Activated CD4-positive, alpha-beta T cell treated with anti-CD3 and anti-CD28 coated beads for 36 hours (primary cell): ENCODE measurements around the gene GLUD1. TPM values are rescaled to one million over a fixed set of nuclear protein-coding genes. Genes with fewer than 3 reads are reported as not detected.
"Not testable (repeated sequence)": the region's sequence is repeated elsewhere in the genome, so short reads cannot be mapped to it uniquely, and the experiment has no call there.

Source experiments
- ATAC-seq: fragments of 200-7000 bp; cut with Tn5 transposase; one replicate; pipeline ENCODE4 v1.10.0; 2021; ENCODE audit warnings: mild to moderate bottlenecking, moderate library complexity
- CTCF ChIA-PET: fragments of 350-600 bp; sonication (Branson Sonifier 250); formaldehyde crosslinking; loops from one replicate; lab custom pipeline; 2021; ENCODE audit warnings: antibody characterized with exemption; lab: Charles Lee
- POLR2A ChIA-PET: fragments of 350-600 bp; sonication (Branson Sonifier 250); formaldehyde crosslinking; loops from one replicate; lab custom pipeline; 2021; ENCODE audit warnings: antibody characterized with exemption, inconsistent platforms; lab: Charles Lee
- DNase-seq: peaks from one replicate; pipeline ENCODE4 v3.0.0-alpha.2; 2020
- H3K27ac Mint-ChIP-seq: one replicate; pipeline ENCODE4 v1.8.0; 2021; ENCODE audit warnings: mixed read lengths
- H3K27me3 Mint-ChIP-seq: one replicate; pipeline ENCODE4 v1.8.0; 2021; ENCODE audit warnings: mixed read lengths
- H3K36me3 Mint-ChIP-seq: one replicate; pipeline ENCODE4 v1.8.0; 2021; ENCODE audit warnings: low read depth, mixed read lengths
- H3K4me1 Mint-ChIP-seq: one replicate; pipeline ENCODE4 v1.8.0; 2021; ENCODE audit warnings: mixed read lengths
- H3K4me3 Mint-ChIP-seq: one replicate; pipeline ENCODE4 v1.8.0; 2021; ENCODE audit warnings: mild to moderate bottlenecking, moderate library complexity, mixed read lengths
- H3K9me3 Mint-ChIP-seq: one replicate; pipeline ENCODE4 v1.8.0; 2021; ENCODE audit warnings: low read depth, mixed read lengths
- intact Hi-C, 2 experiments: fragments of 100-400 bp; cut with DNase I in 1 of 2; cut with micrococcal nuclease in 1 of 2; formaldehyde crosslinking; loops; one replicate each; pipeline versions ENCODE4 v1.14.2 to v1.15.1; 2022 to 2024; cut with DNase I, micrococcal nuclease
- total RNA-seq, 2 experiments: library from RNA; stranded (reverse); gene quantifications; one replicate each; pipeline ENCODE4 v1.2.3, GENCODE V29; 2021

GLUD1 gene
- total RNA-seq, 2 experiments from 2014 or later, result 98.4 to 125 TPM

- ATAC-seq, H3K27ac Mint-ChIP-seq, H3K9me3 Mint-ChIP-seq, H3K4me1 Mint-ChIP-seq, CTCF ChIA-PET, H3K36me3 Mint-ChIP-seq, intact Hi-C loops, DNase-seq, POLR2A ChIA-PET, H3K27me3 Mint-ChIP-seq, H3K4me3 Mint-ChIP-seq: not testable (repeated sequence)
Measured at GRCh38 chr10:87014986-87015716, 79.5 kb downstream of the GLUD1 start.

GRCh38 chr10:87013528-87013927 lies 81.1 kb downstream of the GLUD1 start:
- DNase-seq, intact Hi-C loops, H3K27ac Mint-ChIP-seq, CTCF ChIA-PET, H3K4me1 Mint-ChIP-seq, H3K9me3 Mint-ChIP-seq, H3K36me3 Mint-ChIP-seq, ATAC-seq, POLR2A ChIA-PET, H3K27me3 Mint-ChIP-seq, H3K4me3 Mint-ChIP-seq: not testable (repeated sequence)

GRCh38 chr10:87009134-87009696 lies 85.4 kb downstream of the GLUD1 start:
- H3K4me3 Mint-ChIP-seq, H3K36me3 Mint-ChIP-seq, POLR2A ChIA-PET, H3K27ac Mint-ChIP-seq, intact Hi-C loops, H3K27me3 Mint-ChIP-seq, CTCF ChIA-PET, H3K4me1 Mint-ChIP-seq, ATAC-seq, H3K9me3 Mint-ChIP-seq, DNase-seq: not testable (repeated sequence)

GRCh38 chr10:87008303-87008702 lies 86.3 kb downstream of the GLUD1 start:
- H3K27ac Mint-ChIP-seq, ATAC-seq, H3K9me3 Mint-ChIP-seq, H3K27me3 Mint-ChIP-seq, DNase-seq, H3K36me3 Mint-ChIP-seq, H3K4me1 Mint-ChIP-seq, CTCF ChIA-PET, intact Hi-C loops, H3K4me3 Mint-ChIP-seq, POLR2A ChIA-PET: not testable (repeated sequence)

GRCh38 chr10:87007674-87008073 lies 87.0 kb downstream of the GLUD1 start:
- H3K4me3 Mint-ChIP-seq, DNase-seq, H3K9me3 Mint-ChIP-seq, H3K36me3 Mint-ChIP-seq, H3K27me3 Mint-ChIP-seq, POLR2A ChIA-PET, intact Hi-C loops, CTCF ChIA-PET, ATAC-seq, H3K27ac Mint-ChIP-seq, H3K4me1 Mint-ChIP-seq: not testable (repeated sequence)

- CTCF ChIA-PET, H3K36me3 Mint-ChIP-seq, H3K27me3 Mint-ChIP-seq, ATAC-seq, H3K4me1 Mint-ChIP-seq, H3K4me3 Mint-ChIP-seq, DNase-seq, H3K27ac Mint-ChIP-seq, intact Hi-C loops, H3K9me3 Mint-ChIP-seq, POLR2A ChIA-PET: not testable (repeated sequence)
Measured at GRCh38 chr10:87007124-87007523, 87.5 kb downstream of the GLUD1 start.

- intact Hi-C loops, result no loop called here
- Mint-ChIP-seq H3K9me3 (no peaks in the 10 kb centered on the region), H3K4me1 (no peaks in the 10 kb centered on the region), H3K4me3 (no peak overlapping the region), H3K36me3 (no peaks in the 10 kb centered on the region), H3K27me3 (no peaks in the 10 kb centered on the region), H3K27ac (no peak overlapping the region)
- POLR2A ChIA-PET, result no interaction called here
- CTCF ChIA-PET, result interaction anchor here (0.6 kb wide), 1 partner anchor 1991 kb away, joined by 3 read pairs; no protein-coding TSS in a partner anchor
- ATAC-seq, result no peak
- no peak for DNase-seq
Measured at GRCh38 chr10:87000491-87000890, 94.2 kb downstream of the GLUD1 start.

Other genes starting within 250 kb of the GLUD1 start
- not detected for gene MMRN2, start 137.2 kb downstream of the GLUD1 start, total RNA-seq
- gene SNCG, start 136.2 kb downstream of the GLUD1 start, total RNA-seq, result not detected
- not detected for gene ADIRF, start 126.4 kb downstream of the GLUD1 start, total RNA-seq
- gene FAM25A, start 74.5 kb downstream of the GLUD1 start, total RNA-seq, result not detected
- gene SHLD2, start 363 bp upstream of the GLUD1 start, total RNA-seq, result 10 to 100 TPM; 29.7 to 29.9 TPM
- gene NUTM2A, start 130.6 kb upstream of the GLUD1 start, total RNA-seq, result under 1 TPM; 0.39 to 0.64 TPM